GM23338 (cell line): Measurements from ENCODE around the gene SPARC. TPM values are rescaled to one million over a fixed set of nuclear protein-coding genes. Genes with fewer than 3 reads are reported as not detected.

Experiments used
- ATAC-seq: fragments of 200-7000 bp; cut with Tn5 transposase; 3 replicates; pipeline ENCODE4 v1.9.1; 2020
- DNase-seq: peaks from one replicate; pipeline ENCODE4 v3.0.0-alpha.2; 2015; ENCODE audit warnings: low spot score
- H2AFZ ChIP-seq: fragments of 200-600 bp; sonication (generic); 2 replicates; pipeline ENCODE4 v1.8.0; 2016; ENCODE audit warnings: antibody characterized with exemption, mild to moderate bottlenecking, moderate library complexity
- H3F3A ChIP-seq: fragments of 200-600 bp; sonication (generic); replicated peaks from 2 replicates; pipeline ENCODE4 v1.8.0; 2017; ENCODE audit warnings: antibody characterized with exemption, mixed run types, low read depth
- H3K27ac ChIP-seq: fragments of 200-600 bp; sonication (generic); 2 replicates; pipeline ENCODE4 v1.6.1; 2016; ENCODE audit warnings: low read depth
- H3K27me3 ChIP-seq: fragments of 200-600 bp; sonication (generic); 2 replicates; pipeline ENCODE4 v1.8.0; 2016; ENCODE audit warnings: mild to moderate bottlenecking, mixed run types, moderate library complexity; ENCODE audit not compliant: insufficient read depth
- H3K36me3 ChIP-seq: fragments of 200-600 bp; sonication (generic); 2 replicates; pipeline ENCODE4 v1.8.0; 2016; ENCODE audit warnings: mild to moderate bottlenecking; ENCODE audit not compliant: insufficient read depth
- H3K4me1 ChIP-seq: fragments of 200-600 bp; sonication (generic); 2 replicates; pipeline ENCODE4 v1.8.0; 2016; ENCODE audit warnings: mild to moderate bottlenecking, moderate library complexity; ENCODE audit not compliant: insufficient read depth
- H3K4me2 ChIP-seq: fragments of 200-600 bp; sonication (generic); 2 replicates; pipeline ENCODE4 v1.7.1; 2017; ENCODE audit warnings: mixed run types
- H3K4me3 ChIP-seq: fragments of 200-600 bp; sonication (generic); 2 replicates; pipeline ENCODE4 v1.6.1; 2016; ENCODE audit warnings: mixed run types
- H3K79me2 ChIP-seq: fragments of 200-600 bp; sonication (generic); replicated peaks from 2 replicates; pipeline ENCODE4 v1.8.0; 2017; ENCODE audit warnings: mild to moderate bottlenecking; ENCODE audit not compliant: insufficient read depth
- H3K9me2 ChIP-seq: fragments of 200-600 bp; sonication (generic); 2 replicates; pipeline ENCODE4 v1.8.0; 2017; ENCODE audit not compliant: insufficient read depth
- H4K20me1 ChIP-seq: fragments of 200-600 bp; sonication (generic); replicated peaks from 2 replicates; pipeline ENCODE4 v1.8.0; 2017; ENCODE audit warnings: mild to moderate bottlenecking; ENCODE audit not compliant: insufficient read depth
- H3K27ac Mint-ChIP-seq: 2 replicates; pipeline ENCODE4 v1.8.0; 2020; ENCODE audit warnings: inconsistent platforms, mild to moderate bottlenecking, moderate library complexity, mixed read lengths
- H3K27me3 Mint-ChIP-seq: 3 replicates; pipeline ENCODE4 v1.8.0; 2022; ENCODE audit warnings: low read depth, mild to moderate bottlenecking, moderate library complexity, mixed read lengths, inconsistent platforms; ENCODE audit not compliant: insufficient read depth, poor library complexity
- H3K36me3 Mint-ChIP-seq: 3 replicates; pipeline ENCODE4 v1.8.0; 2021; ENCODE audit warnings: low read depth, mild to moderate bottlenecking, inconsistent platforms, moderate library complexity, mixed read lengths
- H3K4me1 Mint-ChIP-seq: 3 replicates; pipeline ENCODE4 v1.8.0; 2020; ENCODE audit warnings: mild to moderate bottlenecking, inconsistent platforms, mixed read lengths
- H3K4me3 Mint-ChIP-seq: 3 replicates; pipeline ENCODE4 v1.8.0; 2021; ENCODE audit warnings: moderate library complexity, mild to moderate bottlenecking, inconsistent platforms, mixed read lengths
- H3K9me3 Mint-ChIP-seq: 3 replicates; pipeline ENCODE4 v1.8.0; 2020; ENCODE audit warnings: moderate library complexity, mild to moderate bottlenecking, inconsistent platforms, mixed read lengths
- CREB1 ChIP-seq: fragments of 250-450 bp; sonication (Bioruptor Pico); IDR thresholded peaks from 2 replicates; pipeline ENCODE4 v1.5.0; 2020; ENCODE audit warnings: low read depth, mild to moderate bottlenecking, moderate library complexity
- CTCF ChIP-seq, 2 experiments: fragments of 200-600 bp in 1 of 2; sonication (generic) in 1 of 2; conservative IDR thresholded peaks; 2 replicates each; pipeline versions ENCODE4 v1.5.1 to v1.6.1; 2016 to 2017; ENCODE audit warnings: antibody characterized with exemption in 2 of 2, low read depth in 2 of 2, mild to moderate bottlenecking in 2 of 2, moderate library complexity in 1 of 2
- ETS1 ChIP-seq: IDR thresholded peaks from 2 replicates; pipeline ENCODE4 v1.6.1; 2016; ENCODE audit warnings: antibody characterized with exemption
- EZH2 ChIP-seq: fragments of 200-600 bp; sonication (generic); IDR thresholded peaks from one replicate; pipeline ENCODE4 v1.8.0; 2017; ENCODE audit warnings: antibody characterized with exemption, mild to moderate bottlenecking, low read depth; ENCODE audit not compliant: unreplicated experiment
- EZH2phosphoT487 ChIP-seq: fragments of 200-600 bp; sonication (generic); IDR thresholded peaks from one replicate; pipeline ENCODE4 v1.8.1; 2018; ENCODE audit warnings: antibody characterized with exemption; ENCODE audit not compliant: unreplicated experiment
- JUNB ChIP-seq: IDR thresholded peaks from one replicate; pipeline ENCODE4 v1.6.1; 2016; ENCODE audit warnings: antibody characterized with exemption; ENCODE audit not compliant: unreplicated experiment
- NANOG ChIP-seq: IDR thresholded peaks from 2 replicates; pipeline ENCODE4 v1.6.1; 2016; ENCODE audit warnings: antibody characterized with exemption, borderline replicate concordance
- POLR2AphosphoS5 ChIP-seq: IDR thresholded peaks from 2 replicates; pipeline ENCODE4 v1.6.1; 2016; ENCODE audit warnings: antibody characterized with exemption, low read depth
- REST ChIP-seq: IDR thresholded peaks from one replicate; pipeline ENCODE4 v1.6.1; 2018; ENCODE audit warnings: antibody characterized with exemption; ENCODE audit not compliant: unreplicated experiment
- STAT1 ChIP-seq: IDR thresholded peaks from one replicate; pipeline ENCODE4 v1.6.1; 2016; ENCODE audit warnings: antibody characterized with exemption; ENCODE audit not compliant: unreplicated experiment
- ZNF114 ChIP-seq: fragments of 250-450 bp; sonication (Bioruptor Pico); IDR thresholded peaks from 2 replicates; pipeline ENCODE4 v1.5.0; 2020; ENCODE audit warnings: mild to moderate bottlenecking, moderate library complexity
- ZNF331 ChIP-seq: fragments of 250-450 bp; sonication (Bioruptor Pico); IDR thresholded peaks from 2 replicates; pipeline ENCODE4 v1.5.0; 2020; ENCODE audit warnings: low read depth, mild to moderate bottlenecking, moderate library complexity
- polyA plus RNA-seq: library from polyadenylated mRNA; unstranded; fragments of >200 nt; fragmentation: Nextera tagmentation; extraction: Ambion mirVana; gene quantifications from 2 replicates; pipeline ENCODE4 v1.2.1, GENCODE V29; 2016
- total RNA-seq: library from RNA; depleted of rRNA; stranded (reverse); fragments of >200 nt; shearing (Covaris generic); gene quantifications from 2 replicates; pipeline ENCODE4 v1.2.3, GENCODE V29; 2014
- TF ChIP-seq, protein P1 (sequence below): fragments of 250-450 bp; sonication (Bioruptor Pico); IDR thresholded peaks from 2 replicates; pipeline ENCODE4 v1.5.0; 2020; ENCODE audit warnings: mild to moderate bottlenecking, moderate library complexity

SPARC gene
- total and polyA plus RNA-seq, 2 experiments from 2014 or later = 218 to 225 TPM

DNA sequence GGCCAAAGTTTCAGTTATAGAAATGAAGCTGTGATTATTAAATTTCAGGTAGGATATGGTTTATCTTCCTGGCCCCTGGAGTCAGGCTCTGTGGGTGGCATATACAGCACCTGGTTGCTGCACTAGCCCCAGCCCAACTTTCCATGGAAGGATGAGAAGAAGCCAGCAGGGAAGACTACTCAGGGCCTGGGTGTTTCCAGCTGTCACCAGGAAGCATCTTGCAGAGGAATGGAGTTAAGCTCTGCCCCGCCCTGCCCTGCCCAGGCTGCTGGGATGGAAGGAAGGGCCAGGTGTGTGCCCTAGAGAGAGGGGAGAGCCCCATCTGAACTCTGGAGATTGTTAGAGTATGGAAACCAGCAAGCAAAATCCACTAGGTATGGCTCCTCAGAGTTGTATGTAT is 52.8 kb downstream of the SPARC start:
- Histone ChIP-seq H3F3A (no peaks in the 10 kb centered on the region), H3K27me3 (no peaks in the 10 kb centered on the region), H3K4me2 (no peak overlapping the region), H4K20me1 (no peaks in the 10 kb centered on the region), H3K4me1 (no peaks in the 10 kb centered on the region; the same call in 1 of the 2 replicates), H3K9me2 (no peaks in the 10 kb centered on the region), H3K4me3 (no peak overlapping the region), H3K79me2 (no peaks in the 10 kb centered on the region), H3K27ac (no peak overlapping the region), H2AFZ (no peak overlapping the region), H3K36me3 (no peaks in the 10 kb centered on the region)
- Mint-ChIP-seq H3K27me3 (peaks cover 5% of the 10 kb centered on the region), H3K36me3 (no peaks in the 10 kb centered on the region), H3K4me1 (peaks cover 5% of the 10 kb centered on the region), H3K9me3 (no peaks in the 10 kb centered on the region; the same call in 2 of the 3 replicates), H3K27ac (no peak overlapping the region), H3K4me3 (no peak overlapping the region)
- ATAC-seq = no peak
- DNase-seq = no peak
- TF ChIP-seq ZNF331 (CRISPR knock-in tag) (no peak), CTCF (conservative IDR thresholded peaks at IDR 0.05; ENCODE audit: low read depth in 2 of 2) (no peak), STAT1 (no peak), CREB1 (CRISPR knock-in tag) (no peak), JUNB (no peak), EZH2phosphoT487 (no peak), ZNF114 (CRISPR knock-in tag) (no peak), EZH2 (no peak), ETS1 (no peak), NANOG (no peak), POLR2AphosphoS5 (no peak), REST (no peak)
- TF ChIP-seq, protein P1, sequence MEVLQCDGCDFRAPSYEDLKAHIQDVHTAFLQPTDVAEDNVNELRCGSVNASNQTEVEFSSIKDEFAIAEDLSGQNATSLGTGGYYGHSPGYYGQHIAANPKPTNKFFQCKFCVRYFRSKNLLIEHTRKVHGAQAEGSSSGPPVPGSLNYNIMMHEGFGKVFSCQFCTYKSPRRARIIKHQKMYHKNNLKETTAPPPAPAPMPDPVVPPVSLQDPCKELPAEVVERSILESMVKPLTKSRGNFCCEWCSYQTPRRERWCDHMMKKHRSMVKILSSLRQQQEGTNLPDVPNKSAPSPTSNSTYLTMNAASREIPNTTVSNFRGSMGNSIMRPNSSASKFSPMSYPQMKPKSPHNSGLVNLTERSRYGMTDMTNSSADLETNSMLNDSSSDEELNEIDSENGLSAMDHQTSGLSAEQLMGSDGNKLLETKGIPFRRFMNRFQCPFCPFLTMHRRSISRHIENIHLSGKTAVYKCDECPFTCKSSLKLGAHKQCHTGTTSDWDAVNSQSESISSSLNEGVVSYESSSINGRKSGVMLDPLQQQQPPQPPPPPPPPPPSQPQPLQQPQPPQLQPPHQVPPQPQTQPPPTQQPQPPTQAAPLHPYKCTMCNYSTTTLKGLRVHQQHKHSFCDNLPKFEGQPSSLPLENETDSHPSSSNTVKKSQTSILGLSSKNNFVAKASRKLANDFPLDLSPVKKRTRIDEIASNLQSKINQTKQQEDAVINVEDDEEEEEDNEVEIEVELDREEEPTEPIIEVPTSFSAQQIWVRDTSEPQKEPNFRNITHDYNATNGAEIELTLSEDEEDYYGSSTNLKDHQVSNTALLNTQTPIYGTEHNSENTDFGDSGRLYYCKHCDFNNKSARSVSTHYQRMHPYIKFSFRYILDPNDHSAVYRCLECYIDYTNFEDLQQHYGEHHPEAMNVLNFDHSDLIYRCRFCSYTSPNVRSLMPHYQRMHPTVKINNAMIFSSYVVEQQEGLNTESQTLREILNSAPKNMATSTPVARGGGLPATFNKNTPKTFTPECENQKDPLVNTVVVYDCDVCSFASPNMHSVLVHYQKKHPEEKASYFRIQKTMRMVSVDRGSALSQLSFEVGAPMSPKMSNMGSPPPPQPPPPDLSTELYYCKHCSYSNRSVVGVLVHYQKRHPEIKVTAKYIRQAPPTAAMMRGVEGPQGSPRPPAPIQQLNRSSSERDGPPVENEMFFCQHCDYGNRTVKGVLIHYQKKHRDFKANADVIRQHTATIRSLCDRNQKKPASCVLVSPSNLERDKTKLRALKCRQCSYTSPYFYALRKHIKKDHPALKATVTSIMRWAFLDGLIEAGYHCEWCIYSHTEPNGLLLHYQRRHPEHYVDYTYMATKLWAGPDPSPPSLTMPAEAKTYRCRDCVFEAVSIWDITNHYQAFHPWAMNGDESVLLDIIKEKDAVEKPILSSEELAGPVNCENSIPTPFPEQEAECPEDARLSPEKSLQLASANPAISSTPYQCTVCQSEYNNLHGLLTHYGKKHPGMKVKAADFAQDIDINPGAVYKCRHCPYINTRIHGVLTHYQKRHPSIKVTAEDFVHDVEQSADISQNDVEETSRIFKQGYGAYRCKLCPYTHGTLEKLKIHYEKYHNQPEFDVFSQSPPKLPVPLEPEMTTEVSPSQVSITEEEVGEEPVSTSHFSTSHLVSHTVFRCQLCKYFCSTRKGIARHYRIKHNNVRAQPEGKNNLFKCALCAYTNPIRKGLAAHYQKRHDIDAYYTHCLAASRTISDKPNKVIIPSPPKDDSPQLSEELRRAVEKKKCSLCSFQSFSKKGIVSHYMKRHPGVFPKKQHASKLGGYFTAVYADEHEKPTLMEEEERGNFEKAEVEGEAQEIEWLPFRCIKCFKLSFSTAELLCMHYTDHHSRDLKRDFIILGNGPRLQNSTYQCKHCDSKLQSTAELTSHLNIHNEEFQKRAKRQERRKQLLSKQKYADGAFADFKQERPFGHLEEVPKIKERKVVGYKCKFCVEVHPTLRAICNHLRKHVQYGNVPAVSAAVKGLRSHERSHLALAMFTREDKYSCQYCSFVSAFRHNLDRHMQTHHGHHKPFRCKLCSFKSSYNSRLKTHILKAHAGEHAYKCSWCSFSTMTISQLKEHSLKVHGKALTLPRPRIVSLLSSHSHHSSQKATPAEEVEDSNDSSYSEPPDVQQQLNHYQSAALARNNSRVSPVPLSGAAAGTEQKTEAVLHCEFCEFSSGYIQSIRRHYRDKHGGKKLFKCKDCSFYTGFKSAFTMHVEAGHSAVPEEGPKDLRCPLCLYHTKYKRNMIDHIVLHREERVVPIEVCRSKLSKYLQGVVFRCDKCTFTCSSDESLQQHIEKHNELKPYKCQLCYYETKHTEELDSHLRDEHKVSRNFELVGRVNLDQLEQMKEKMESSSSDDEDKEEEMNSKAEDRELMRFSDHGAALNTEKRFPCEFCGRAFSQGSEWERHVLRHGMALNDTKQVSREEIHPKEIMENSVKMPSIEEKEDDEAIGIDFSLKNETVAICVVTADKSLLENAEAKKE (CRISPR knock-in tag) = no peak
